K562 (cell line): Measurements from ENCODE around the gene GRIK3. TPM values are rescaled to one million over a fixed set of nuclear protein-coding genes. Genes with fewer than 3 reads are reported as not detected.

Source experiments
- ATAC-seq: fragments of 200-7000 bp; cut with Tn5 transposase; 3 replicates; pipeline ENCODE4 v1.9.1; 2020; ENCODE audit warnings: moderate library complexity
- BruUV-seq: library from RNA; stranded (reverse); fragments of 400-500 nt; replicated peaks from 2 replicates; lab custom pipeline; 2021; lab: Mats Ljungman, UMichigan
- CTCF ChIA-PET: fragments of 300-600 bp; formaldehyde crosslinking; extraction: SDS; loops from one replicate; lab custom pipeline; 2021; ENCODE audit warnings: low intra/inter-chr PET ratio; lab: Yijun Ruan, JAX
- POLR2A ChIA-PET: fragments of 300-600, 350-650 bp; sonication (Branson Sonifier 250); formaldehyde crosslinking; extraction: SDS; loops from one replicate; lab custom pipeline; 2021; ENCODE audit warnings: antibody characterized with exemption, inconsistent platforms; lab: Yijun Ruan, JAX
- DNase-seq, 4 experiments: peaks; one replicate each; pipeline versions ENCODE4 v3.0.0 to v3.0.0-alpha.2; 2011 to 2018; ENCODE audit warnings: low spot score in 3 of 4, mixed read lengths in 3 of 4; ENCODE audit errors: extremely low read depth in 1 of 4
- FAIRE-seq: peaks from 2 replicates; lab custom pipeline; 2011; peaks lifted over from hg19 to GRCh38; lab: Jason Lieb, UNC
- H2AFZ ChIP-seq: 2 replicates; pipeline ENCODE4 v1.6.0; 2011; ENCODE audit warnings: low read depth, low read length, control low read depth, inconsistent platforms
- H3K27ac ChIP-seq: fragments of 200-600 bp; 3 replicates; pipeline ENCODE4 v1.8.0; 2011; ENCODE audit warnings: low read depth, mild to moderate bottlenecking, control low read depth, inconsistent platforms, low read length, moderate library complexity, mixed read lengths; ENCODE audit errors: extremely low read depth
- H3K27me3 ChIP-seq, 2 experiments: fragments of 300-600 bp in 1 of 2; 2 replicates in 1 of 2; 3 replicates in 1 of 2; pipeline versions ENCODE4 v1.6.0 to v1.8.0; 2011; ENCODE audit warnings: inconsistent platforms in 2 of 2, low read length in 2 of 2, mild to moderate bottlenecking in 1 of 2, mixed read lengths in 1 of 2, moderate library complexity in 1 of 2; ENCODE audit not compliant: control insufficient read depth in 2 of 2, insufficient read depth in 2 of 2
- H3K36me3 ChIP-seq: fragments of 300-600 bp; 3 replicates; pipeline ENCODE4 v1.8.0; 2011; ENCODE audit warnings: mild to moderate bottlenecking, low read length, inconsistent platforms; ENCODE audit not compliant: control insufficient read depth, insufficient read depth
- H3K4me1 ChIP-seq, 2 experiments: fragments of 200-600 bp in 1 of 2; replicated peaks in 1 of 2; 2 replicates in 1 of 2; 3 replicates in 1 of 2; pipeline versions ENCODE4 v1.5.1 to v1.8.0; 2011; ENCODE audit warnings: inconsistent platforms in 2 of 2, low read length in 2 of 2, mild to moderate bottlenecking in 1 of 2, mixed read lengths in 1 of 2, moderate library complexity in 1 of 2; ENCODE audit not compliant: control insufficient read depth in 2 of 2, insufficient read depth in 2 of 2
- H3K4me2 ChIP-seq: 2 replicates; pipeline ENCODE4 v1.6.1; 2011; ENCODE audit warnings: low read length, control low read depth, inconsistent platforms, mixed read lengths; ENCODE audit not compliant: insufficient read depth
- H3K4me3 ChIP-seq: fragments of 200-600 bp; sonication (generic), shearing (Covaris generic); 2 replicates; pipeline ENCODE4 v1.5.1; 2016; ENCODE audit warnings: control low read depth, inconsistent platforms
- H3K79me2 ChIP-seq: fragments of 200-600 bp; 3 replicates; pipeline ENCODE4 v1.8.0; 2011; ENCODE audit warnings: low read length, inconsistent platforms; ENCODE audit not compliant: control insufficient read depth, insufficient read depth
- H3K9ac ChIP-seq, 2 experiments: 2 replicates each; pipeline versions ENCODE4 v1.6.0 to v1.6.1; 2011; ENCODE audit warnings: low read depth in 2 of 2, low read length in 2 of 2, control low read depth in 1 of 2, inconsistent platforms in 1 of 2, mild to moderate bottlenecking in 1 of 2, mixed read lengths in 1 of 2; ENCODE audit not compliant: insufficient read depth in 1 of 2
- H3K9me1 ChIP-seq: one replicate; pipeline ENCODE4 v1.6.0; 2011; ENCODE audit warnings: inconsistent platforms, mild to moderate bottlenecking, low read length, moderate library complexity; ENCODE audit not compliant: control insufficient read depth, insufficient read depth
- H3K9me3 ChIP-seq: replicated peaks from 2 replicates; pipeline ENCODE4 v1.5.1; 2011; ENCODE audit warnings: low read depth, low read length, inconsistent platforms; ENCODE audit not compliant: control insufficient read depth, insufficient read depth
- H4K20me1 ChIP-seq: replicated peaks from 2 replicates; pipeline ENCODE4 v1.6.1; 2011; ENCODE audit warnings: low read length, inconsistent platforms, mixed read lengths; ENCODE audit not compliant: control insufficient read depth, insufficient read depth
- CBX1 ChIP-seq: sonication (generic); IDR thresholded peaks from 2 replicates; pipeline ENCODE4 v1.6.1; 2016; ENCODE audit warnings: antibody characterized with exemption, low read depth, mild to moderate bottlenecking
- CTCF ChIP-seq, 3 experiments: IDR thresholded peaks in 2 of 3; conservative IDR thresholded peaks in 1 of 3; 2 replicates each; pipeline ENCODE4 v1.5.1; 2011 to 2012; ENCODE audit warnings: low read length in 3 of 3, mild to moderate bottlenecking in 3 of 3, control low read depth in 2 of 3, improper control_type of control experiment in 1 of 3, inconsistent platforms in 1 of 3, low read depth in 1 of 3, mixed read lengths in 1 of 3, moderate library complexity in 1 of 3; ENCODE audit not compliant: insufficient read depth in 2 of 3
- JUND ChIP-seq, 2 experiments: IDR thresholded peaks; 2 replicates in 1 of 2; 3 replicates in 1 of 2; pipeline ENCODE4 v1.6.1; 2011; ENCODE audit warnings: borderline replicate concordance in 2 of 2, low read depth in 2 of 2, low read length in 2 of 2, improper control_type of control experiment in 1 of 2, missing biosample characterization in 1 of 2, missing genetic modification characterization in 1 of 2, missing genetic modification reagents in 1 of 2
- ZNF124 ChIP-seq: sonication (generic); formaldehyde crosslinking; IDR thresholded peaks from 2 replicates; pipeline ENCODE4 v1.8.1; 2022; ENCODE audit warnings: missing genetic modification reagents
- WGBS: fragments of 100-300 bp; shearing (Covaris generic); methylation state at CpG from one replicate; pipeline ENCODE4 v1.1.6; 2016; ENCODE audit warnings: low coverage, mixed read lengths; ENCODE audit not compliant: insufficient coverage; ENCODE audit errors: missing lambda C conversion rate; 5-methylcytosine and 5-hydroxymethylcytosine counted together
- in situ Hi-C: fragments of 300-500 bp; cut with MboI; formaldehyde crosslinking; loops from 4 replicates; pipeline ENCODE4 v1.15.0; 2018; ENCODE audit warnings: inconsistent platforms, mixed read lengths
- intact Hi-C: fragments of 100-400 bp; cut with micrococcal nuclease; formaldehyde crosslinking; loops from 2 replicates; pipeline ENCODE4 v1.14.2; 2022
- polyA plus RNA-seq, 8 experiments: library from polyadenylated mRNA; depleted of rRNA in 4 of 8; stranded (reverse) in 5 of 8; unstranded in 3 of 8; fragments of >200 nt; fragmentation: Nextera tagmentation in 2 of 8; fragmentation: Illumina TruSeq in 1 of 8; extraction: Ambion mirVana in 2 of 8; extraction: Trizol in 1 of 8; gene quantifications; 2 replicates each; pipeline versions ENCODE4 v1.2.1 to v1.2.3, GENCODE V29; 2011 to 2014; ENCODE audit warnings: inconsistent platforms in 1 of 8, missing spikeins in 1 of 8
- total RNA-seq, 7 experiments: library from RNA; depleted of rRNA in 6 of 7; stranded (reverse); fragments of >200 nt in 6 of 7; fragmentation: Illumina TruSeq in 2 of 7; extraction: Trizol in 2 of 7; gene quantifications; 2 replicates each; pipeline versions ENCODE4 v1.2.1 to v1.2.3, GENCODE V29; 2011 to 2021; ENCODE audit warnings: low replicate concordance in 1 of 7

The GRIK3 gene
- total and polyA plus RNA-seq, 9 of the 15 experiments (the other 6 are each of a cell fraction or from before 2014, with no cell fraction given), result not detected

GRCh38 chr1:36882536-36883285 is 151.6 kb downstream of the GRIK3 start:
- CTCF ChIA-PET, result no interaction called here
- DNase-seq, result no peak
- no peak for FAIRE-seq

More at GRCh38 chr1:36882536-36883285, 151.6 kb downstream of the GRIK3 start:
- Histone ChIP-seq H3K27me3 (peaks cover 2 to 35% of the 10 kb centered on the region in 2 experiments; a peak in 2 of 5 replicates), H3K27ac (no peak overlapping the region), H2AFZ (no peak overlapping the region), H3K79me2 (no peaks in the 10 kb centered on the region), H3K4me3 (no peak overlapping the region), H3K9me1 (no peaks in the 10 kb centered on the region), H3K9me3 (no peaks in the 10 kb centered on the region), H4K20me1 (peaks cover 1% of the 10 kb centered on the region; the same call in 1 of the 2 replicates), H3K36me3 (no peaks in the 10 kb centered on the region), H3K4me2 (no peak overlapping the region), H3K9ac (no peak overlapping the region), H3K4me1 (no peaks in the 10 kb centered on the region)
- POLR2A ChIA-PET, result interaction anchor here (0.7 kb wide), 2 partner anchors 18 to 56 kb away, joined by 3 read pairs; no protein-coding TSS in a partner anchor
- intact Hi-C loops (no loop called here), in situ Hi-C loops (no loop called here)
- no TSS peak for BruUV-seq
- TF ChIP-seq JUND (IDR thresholded peaks at IDR 0.05; ENCODE audit: borderline replicate concordance, low read depth, low read length), result no peak
- no peak for TF ChIP-seq JUND (tag; IDR thresholded peaks at IDR 0.05; ENCODE audit: borderline replicate concordance, low read depth, low read length)
- 0 out of 6 replicates have a peak, but pooled peaks of 1 of the 3 experiments have one; percentile 8 for TF ChIP-seq CTCF (IDR thresholded peaks at IDR 0.05 in 2 of 3, conservative IDR thresholded peaks at IDR 0.05 in 1 of 3; ENCODE audit: insufficient read depth in 2 of 3, low read depth in 1 of 3, low read length in 3 of 3)
- no peak for TF ChIP-seq ZNF124
- no peak for TF ChIP-seq CBX1
- ATAC-seq, result peak; percentile 45; the same call in 1 of the 3 replicates
- WGBS, result 1% methylated on average over 11 of the region's 11 CpGs
